Kasumi-1 (cell line): ENCODE measurements around the gene CFAP46.
"Not testable (repeated sequence)": the region's sequence is repeated elsewhere in the genome, so short reads cannot be mapped to it uniquely, and the experiment has no call there.

Experiments
- DNase-seq, 2 experiments: peaks; one replicate each; lab custom pipeline; 2025; lab: John Stamatoyannopoulos, UW

Gene CFAP46

DNA sequence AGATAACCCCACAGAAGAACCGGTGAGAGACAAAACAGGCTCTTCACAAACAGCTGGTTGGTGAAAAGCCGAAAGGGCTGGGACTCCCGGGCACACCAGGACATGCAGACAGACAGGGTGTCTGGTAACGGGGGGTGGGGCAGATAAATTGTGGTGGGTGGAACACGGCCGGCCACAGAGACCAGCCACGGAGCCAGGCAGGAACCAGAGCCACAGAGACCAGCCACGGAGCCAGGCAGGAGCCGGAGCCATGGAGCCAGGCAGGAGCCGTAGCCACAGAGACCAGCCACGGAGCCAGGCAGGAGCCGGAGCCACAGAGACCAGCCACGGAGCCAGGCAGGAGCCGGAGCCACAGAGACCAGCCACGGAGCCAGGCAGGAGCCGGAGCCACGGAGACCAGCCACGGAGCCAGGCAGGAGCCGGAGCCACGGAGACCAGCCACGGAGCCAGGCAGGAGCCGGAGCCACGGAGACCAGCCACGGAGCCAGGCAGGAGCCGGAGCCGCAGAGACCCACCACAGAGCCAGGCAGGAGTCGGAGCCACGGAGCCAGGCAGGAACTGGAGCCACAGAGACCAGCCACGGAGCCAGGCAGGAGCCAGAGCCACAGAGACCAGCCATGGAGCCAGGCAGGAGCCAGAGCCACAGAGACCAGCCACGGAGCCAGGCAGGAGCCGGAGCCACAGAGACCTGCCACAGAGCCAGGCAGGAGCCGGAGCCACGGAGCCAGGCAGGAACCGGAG is 116.4 kb downstream of the CFAP46 start:
- not testable (repeated sequence) for DNase-seq

GRCh38 chr10:132820056-132820455 is 122.3 kb downstream of the CFAP46 start:
- DNase-seq, result no peak

DNA sequence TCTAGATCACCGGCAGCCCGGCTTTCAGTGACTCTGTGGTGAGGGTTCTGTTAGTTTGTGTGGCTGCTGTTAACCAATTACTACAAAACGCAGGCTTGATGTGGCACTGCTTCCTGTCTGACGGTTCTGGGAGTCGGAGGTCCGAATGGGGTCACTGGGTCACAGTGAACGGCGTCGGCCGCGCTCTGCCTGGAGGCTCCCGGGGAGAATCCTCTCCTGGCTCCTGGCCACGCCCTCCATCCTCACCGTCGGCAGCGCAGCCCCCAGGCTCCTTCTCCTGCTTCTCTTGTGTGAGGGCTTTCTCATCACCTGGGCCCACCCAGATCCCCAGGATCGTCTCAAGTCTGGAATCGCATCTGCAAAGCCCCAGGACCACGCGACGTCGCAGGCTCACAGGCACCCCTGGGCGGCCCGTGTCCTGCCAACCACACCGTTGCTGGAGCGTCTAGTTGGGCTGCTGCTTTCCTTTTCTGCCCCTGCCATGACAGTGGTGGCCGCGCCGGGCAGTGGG is 124.6 kb downstream of the CFAP46 start:
- no peak for DNase-seq

GRCh38 chr10:132816718-132817117 is 125.7 kb downstream of the CFAP46 start:
- no peak for DNase-seq

DNA sequence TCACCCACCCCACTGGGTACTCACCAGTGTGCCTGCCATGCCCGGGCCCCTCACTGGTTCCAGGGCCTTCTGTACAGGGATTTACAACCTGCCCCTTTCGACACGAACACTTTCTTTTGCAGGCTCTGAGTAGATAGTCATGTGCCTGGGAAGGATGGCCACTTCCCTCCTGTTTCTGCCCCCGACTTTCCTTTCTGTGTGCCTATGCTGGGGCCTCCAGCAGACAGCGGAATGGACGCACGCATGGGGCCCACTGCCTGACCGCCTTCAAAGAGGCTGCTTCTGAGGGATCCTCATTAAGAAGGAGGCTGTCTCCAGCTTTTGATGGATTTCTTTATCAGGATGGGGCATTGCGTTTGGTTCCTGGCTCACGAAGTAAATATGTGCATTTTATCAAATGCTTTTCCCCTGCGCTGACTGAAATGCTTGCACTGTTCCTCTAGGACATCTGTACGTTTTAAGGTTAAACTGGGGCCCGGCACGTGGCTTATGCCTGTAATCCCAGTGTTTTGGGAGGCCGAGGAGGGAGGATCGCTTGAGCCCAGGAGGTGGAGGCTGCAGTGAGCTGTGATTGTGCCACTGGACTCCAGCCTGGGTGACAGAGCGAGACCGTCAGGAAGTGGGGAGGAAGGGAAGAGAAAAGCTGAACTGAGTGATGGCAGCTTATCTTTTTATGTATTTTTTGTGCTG is 127.1 kb downstream of the CFAP46 start:
- no peak for DNase-seq

GRCh38 chr10:132814469-132814856 is 127.9 kb downstream of the CFAP46 start:
- DNase-seq, result no peak

DNA sequence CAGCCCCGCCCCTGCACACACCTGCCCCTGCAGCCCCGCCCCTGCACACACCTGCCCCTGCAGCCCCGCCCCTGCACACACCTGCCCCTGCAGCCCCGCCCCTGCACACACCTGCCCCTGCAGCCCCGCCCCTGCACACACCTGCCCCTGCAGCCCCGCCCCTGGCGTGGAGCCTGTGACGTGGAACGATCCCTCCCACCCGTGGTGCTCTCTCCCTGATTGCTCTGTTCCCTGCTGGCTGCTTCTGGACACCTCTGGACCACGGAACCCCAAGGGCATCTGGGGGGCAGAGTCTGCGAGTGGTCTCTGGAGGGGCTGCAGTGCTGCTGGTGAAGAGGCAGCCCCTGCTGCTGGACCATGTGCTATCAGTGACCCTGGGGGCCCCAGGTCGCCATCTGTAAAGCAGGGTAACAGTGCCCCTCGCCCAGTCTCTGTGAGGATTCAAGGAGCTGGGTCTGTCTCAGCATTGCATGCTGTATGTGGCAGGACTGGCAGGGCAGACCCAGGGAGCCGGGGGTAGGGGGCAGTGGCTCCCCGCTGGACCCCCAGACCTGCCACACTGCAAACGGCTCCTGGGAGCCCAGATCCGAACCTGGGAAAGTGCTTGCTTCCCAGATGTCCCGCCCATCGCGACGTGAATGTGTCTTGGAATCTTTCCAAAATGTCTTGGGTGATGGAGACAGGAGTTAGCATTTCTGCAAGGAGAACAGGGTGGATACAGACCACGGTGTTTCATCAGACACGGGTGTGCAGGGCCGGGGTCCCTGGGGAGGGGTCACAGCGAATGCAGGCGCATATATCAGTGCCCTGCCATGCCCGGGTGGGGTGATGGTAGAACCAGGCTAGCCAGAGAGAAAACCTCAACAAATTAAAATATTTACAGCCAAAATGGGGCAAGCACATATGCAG is 128.6 kb downstream of the CFAP46 start:
- DNase-seq, result no peak

DNA sequence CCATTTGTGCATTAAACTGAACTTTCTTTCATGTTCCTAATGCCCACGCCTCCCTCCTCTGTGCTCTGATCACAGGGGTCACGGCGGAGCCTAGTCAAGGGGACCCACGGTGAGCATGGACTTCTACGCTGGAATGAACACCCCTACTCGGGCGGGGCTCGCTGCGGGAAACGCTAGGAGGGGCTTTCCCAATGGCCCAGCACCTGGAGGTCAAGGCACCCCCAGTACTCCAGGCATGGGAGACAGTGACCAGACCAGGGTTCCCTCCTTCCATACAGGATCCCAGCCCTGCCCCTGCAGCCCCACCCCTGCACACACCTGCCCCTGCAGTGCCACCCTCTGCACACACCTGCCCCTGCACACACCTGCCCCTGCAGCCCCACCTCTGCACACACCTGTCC is 129.4 kb downstream of the CFAP46 start:
- no peak for DNase-seq

GRCh38 chr10:132812520-132812919 is 129.8 kb downstream of the CFAP46 start:
- no peak for DNase-seq

DNA sequence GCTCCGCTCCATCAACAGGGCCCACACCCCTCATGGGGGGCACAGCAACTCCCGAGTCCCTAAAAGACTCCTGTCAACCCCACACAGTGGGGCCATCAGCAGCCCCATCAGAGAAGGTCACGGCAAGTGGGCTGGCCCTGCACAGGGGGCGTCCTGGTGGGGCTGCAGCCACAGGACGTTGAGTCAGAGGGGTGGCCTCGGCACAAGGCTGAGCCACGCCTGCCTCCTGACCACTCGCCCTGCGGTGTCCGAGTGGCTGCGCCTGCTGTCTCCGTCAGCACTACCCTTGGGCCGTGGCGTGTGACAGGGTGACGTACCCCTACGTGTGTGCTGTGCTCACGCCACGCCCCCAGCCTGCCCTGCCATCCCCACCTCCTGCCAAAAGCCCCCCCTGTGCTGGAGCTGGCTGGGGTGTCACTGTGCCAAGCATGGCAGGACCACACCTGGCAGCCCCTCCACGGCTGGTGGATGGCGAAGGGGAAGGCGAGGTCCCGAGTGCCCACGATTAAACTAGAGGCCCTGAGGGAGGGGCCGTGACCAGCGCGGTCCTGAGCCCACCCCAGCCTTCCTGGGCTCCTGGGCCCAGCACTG is 130.4 kb downstream of the CFAP46 start:
- DNase-seq, result no peak

DNA sequence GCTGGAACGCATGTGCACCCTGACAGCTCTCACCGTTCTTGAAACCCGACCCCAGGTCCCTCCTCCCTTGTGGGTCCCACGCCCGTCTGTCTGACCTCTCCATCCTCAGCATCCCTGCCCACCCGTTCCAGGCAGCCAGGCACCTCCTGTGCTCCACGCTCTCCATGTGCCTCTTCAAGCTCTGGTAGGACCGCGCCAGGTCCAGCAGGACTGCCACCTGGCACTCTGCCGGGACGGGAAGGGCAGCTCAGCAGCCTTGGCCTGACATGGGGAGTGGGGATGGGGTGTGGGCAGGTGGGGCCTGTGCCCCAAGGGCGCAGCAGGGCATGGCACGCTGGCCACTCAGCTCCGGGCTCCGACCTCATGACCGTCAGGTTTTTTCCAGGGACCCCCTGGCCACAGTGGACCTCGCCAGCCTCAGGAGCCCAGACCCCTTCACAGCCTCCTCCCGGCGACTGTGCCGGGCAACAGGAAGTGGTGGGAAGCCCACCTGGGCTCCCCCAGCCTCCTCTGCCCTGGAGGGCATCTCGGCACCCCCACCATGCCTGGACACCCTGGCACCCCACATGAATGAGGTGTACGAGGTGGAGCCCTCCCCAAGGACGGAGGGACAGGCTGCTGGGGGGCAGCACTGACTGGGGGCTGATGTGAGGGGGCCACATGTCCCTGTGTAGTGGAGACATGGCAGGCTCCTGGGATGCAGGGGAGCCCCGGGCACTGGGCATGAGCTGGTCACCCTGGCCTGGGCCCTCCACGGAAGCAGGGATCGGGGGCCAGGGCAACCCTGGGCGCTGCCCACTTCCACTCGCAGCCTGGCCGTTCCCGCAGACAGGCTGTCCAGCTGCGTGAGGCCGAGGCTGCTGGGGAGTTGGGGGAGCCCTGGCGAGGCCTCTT is 131.3 kb downstream of the CFAP46 start:
- DNase-seq, result no peak

GRCh38 chr10:132810141-132810806 is 132.1 kb downstream of the CFAP46 start:
- DNase-seq, result no peak

GRCh38 chr10:132809232-132810140 is 132.9 kb downstream of the CFAP46 start:
- no peak for DNase-seq

DNA sequence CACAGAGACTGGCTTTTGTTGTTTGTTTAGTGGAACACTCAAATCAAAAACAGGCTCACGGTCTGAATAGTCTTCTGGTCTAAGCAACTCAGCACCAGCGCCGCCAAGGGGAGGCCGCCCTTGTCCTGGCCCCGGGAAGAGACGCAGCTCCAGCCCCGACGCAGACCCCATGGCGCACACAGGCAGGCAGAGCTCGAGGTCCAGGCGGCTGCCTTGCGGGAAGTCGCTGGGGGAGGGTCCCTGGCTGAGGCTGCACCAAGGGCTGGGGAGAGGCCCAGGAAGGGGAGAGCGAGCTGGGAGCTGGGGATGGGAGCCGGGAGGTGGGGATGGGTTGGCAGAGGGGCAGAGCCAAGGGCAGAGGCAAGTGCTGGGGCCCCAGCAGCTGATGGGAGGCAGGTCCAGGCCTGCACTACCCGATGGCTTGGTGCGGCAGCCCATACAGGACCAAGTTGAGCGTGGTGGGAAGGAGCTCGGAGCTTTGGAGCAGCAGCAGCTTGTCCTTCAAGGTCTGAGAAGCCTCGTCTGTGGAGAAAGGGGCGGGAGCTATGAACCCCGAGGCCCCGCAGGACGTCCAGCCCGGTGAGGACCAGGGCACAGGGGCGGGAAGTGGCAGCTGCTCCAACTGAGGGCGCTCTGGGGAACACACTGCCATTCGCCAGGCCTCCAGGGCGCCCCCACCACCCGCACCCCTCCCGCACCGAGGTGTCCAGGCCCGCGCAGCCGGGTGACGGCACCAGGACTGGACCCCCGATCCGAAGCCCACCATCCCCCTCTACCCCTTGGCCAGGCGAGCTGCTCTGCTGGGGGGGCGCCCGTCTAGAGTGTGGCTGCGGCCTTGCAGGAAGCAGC is 133.8 kb downstream of the CFAP46 start:
- DNase-seq, result no peak

- no peak for DNase-seq
Measured at GRCh38 chr10:132807621-132808049, 134.7 kb downstream of the CFAP46 start.

DNA sequence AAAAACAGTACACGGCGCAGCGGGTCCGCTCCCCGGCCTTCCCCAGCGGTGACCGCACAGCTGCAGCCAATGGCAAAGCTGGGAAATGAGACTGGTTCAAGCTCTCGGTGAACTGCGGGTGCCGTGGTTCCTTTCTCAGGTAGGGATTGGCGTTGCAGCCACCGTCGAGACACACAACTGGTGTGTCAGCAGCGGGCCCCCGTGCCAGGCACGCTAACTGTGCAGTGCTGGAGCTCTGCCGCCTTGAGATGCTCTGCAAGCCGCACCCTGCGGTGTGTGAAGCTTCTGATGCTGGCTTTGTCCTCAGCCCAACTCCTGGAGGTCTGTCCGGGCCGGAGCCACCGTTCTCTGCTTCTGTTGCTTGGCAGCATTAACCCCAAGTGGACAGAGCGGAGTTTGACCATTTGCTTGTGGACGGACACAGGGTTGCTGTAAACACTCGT is 135.8 kb downstream of the CFAP46 start:
- no peak for DNase-seq

DNA sequence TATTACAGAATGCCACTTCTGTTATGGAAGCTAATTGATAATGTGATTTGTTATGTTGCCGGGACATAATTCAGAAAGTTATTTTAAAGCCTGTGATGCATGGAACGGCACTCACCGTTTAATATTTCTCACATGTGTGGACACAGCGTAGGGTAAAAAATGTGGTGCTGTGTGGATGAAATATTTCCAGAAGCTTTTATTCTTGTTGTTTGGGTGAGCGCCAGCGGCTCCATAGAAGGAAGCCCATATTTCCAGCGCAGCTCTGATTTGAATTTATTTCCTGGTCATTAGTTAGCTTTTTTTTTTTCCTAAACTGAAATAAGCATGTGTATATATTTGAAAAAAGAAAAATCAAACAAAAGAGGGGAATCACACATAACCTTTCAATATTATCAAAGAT is 136.3 kb downstream of the CFAP46 start:
- DNase-seq, result no peak

GRCh38 chr10:132805599-132805998 is 136.8 kb downstream of the CFAP46 start:
- DNase-seq, result no peak
